Tibial artery (tissue), 4 donors: Measurements from ENCODE around the gene PLGRKT.

Experiments
- DNase-seq, 2 donors: peaks; one replicate each; pipeline ENCODE4 v3.0.0-alpha.2; 2019
- H3K27ac ChIP-seq, 2 donors: fragments of 200-600 bp; sonication (generic) in 1 of 2; 1 replicate in 1 of 2; 2 replicates in 1 of 2; pipeline ENCODE4 v1.5.1; 2018 to 2019; ENCODE audit warnings: mild to moderate bottlenecking in 1 of 2
- H3K27me3 ChIP-seq, 2 donors: fragments of 200-600 bp; sonication (generic) in 1 of 2; one replicate each; pipeline versions ENCODE4 v1.5.1 to v1.6.0; 2016 to 2019
- H3K36me3 ChIP-seq, 3 donors: fragments of 200-600 bp; sonication (generic) in 2 of 3; one replicate each; pipeline ENCODE4 v1.5.1; 2016 to 2019; ENCODE audit warnings: mild to moderate bottlenecking in 2 of 3
- H3K4me1 ChIP-seq, 4 donors: fragments of 200-600 bp; sonication (generic) in 2 of 4; 1 replicate in 3 of 4; 2 replicates in 1 of 4; pipeline ENCODE4 v1.5.1; 2016 to 2019
- H3K4me3 ChIP-seq, 2 donors: fragments of 200-600 bp; sonication (generic) in 1 of 2; 1 replicate in 1 of 2; 2 replicates in 1 of 2; pipeline ENCODE4 v1.5.1; 2018 to 2019; ENCODE audit warnings: mild to moderate bottlenecking in 2 of 2
- H3K9me3 ChIP-seq, 3 donors: fragments of 200-600 bp; sonication (generic) in 1 of 3; one replicate each; pipeline ENCODE4 v1.5.1; 2016 to 2019
- CTCF ChIP-seq, 2 experiments: fragments of 200-600 bp in 1 of 2; fragments of 450-650 bp in 1 of 2; IDR thresholded peaks; one replicate each; pipeline ENCODE4 v1.5.1; 2017 to 2019; ENCODE audit warnings: antibody characterized with exemption in 2 of 2, mild to moderate bottlenecking in 1 of 2, moderate library complexity in 1 of 2
- intact Hi-C: fragments of 100-400 bp; cut with DNase I; formaldehyde crosslinking; loops from one replicate; pipeline ENCODE4 v1.15.0; 2023; ENCODE audit warnings: low total_unique reads

PLGRKT gene

GRCh38 chr9:5437254-5438216 lies at the start of gene PLGRKT:
PLGRKT (minus strand) TSS chr9:5437925; CDS start chr9:5431977, 5,948 bp downstream.
- Histone ChIP-seq H3K4me1 (peaks cover 0 to 14% (median 8%) of the 10 kb centered on the region in 4 donors), H3K27me3 (no peaks in the 10 kb centered on the region), H3K27ac (peak within 1 kb of the TSS; percentile 77 to 88), H3K36me3 (peaks cover 0 to 15% (median 0%) of the 10 kb centered on the region in 3 donors), H3K4me3 (peak within 1 kb of the TSS; percentile 57 to 60), H3K9me3 (no peaks in the 10 kb centered on the region)
- intact Hi-C loops: loop anchor here (5.0 kb wide), 2 partner anchors 165 to 685 kb away; no protein-coding TSS in a partner anchor
- DNase-seq: peak; percentile 97
- TF ChIP-seq CTCF (IDR thresholded peaks at IDR 0.05): peak in 1 of 2 experiments; percentile 22

GRCh38 chr9:5486988-5487387 lies 49.3 kb upstream of the PLGRKT start:
- Histone ChIP-seq H3K9me3 (no peaks in the 10 kb centered on the region), H3K4me3 (no peak overlapping the region), H3K36me3 (no peaks in the 10 kb centered on the region), H3K27me3 (no peaks in the 10 kb centered on the region), H3K4me1 (no peaks in the 10 kb centered on the region), H3K27ac (no peak overlapping the region)
- no peak for TF ChIP-seq CTCF (IDR thresholded peaks at IDR 0.05)
- no peak for DNase-seq
- intact Hi-C loops: no loop called here

- intact Hi-C loops: no loop called here
- H3K36me3 ChIP-seq: no peaks in the 10 kb centered on the region
- H3K27me3 ChIP-seq: no peaks in the 10 kb centered on the region
- H3K9me3 ChIP-seq: no peaks in the 10 kb centered on the region
- H3K4me3 ChIP-seq: no peak overlapping the region
- H3K27ac ChIP-seq: no peak overlapping the region
- TF ChIP-seq CTCF (IDR thresholded peaks at IDR 0.05): no peak
- no peak for DNase-seq
- no peaks in the 10 kb centered on the region for H3K4me1 ChIP-seq
Observed at GRCh38 chr9:5485378-5486085, 47.8 kb upstream of the PLGRKT start.

- TF ChIP-seq CTCF (IDR thresholded peaks at IDR 0.05): no peak
- DNase-seq: no peak
- Histone ChIP-seq H3K4me1 (no peaks in the 10 kb centered on the region), H3K27ac (no peak overlapping the region), H3K4me3 (no peak overlapping the region), H3K27me3 (no peaks in the 10 kb centered on the region), H3K9me3 (no peaks in the 10 kb centered on the region), H3K36me3 (no peaks in the 10 kb centered on the region)
- intact Hi-C loops: no loop called here
Observed at GRCh38 chr9:5483306-5483705, 45.6 kb upstream of the PLGRKT start.

- Histone ChIP-seq H3K9me3 (peaks cover 0 to 6% (median 0%) of the 10 kb centered on the region in 3 donors), H3K4me1 (no peaks in the 10 kb centered on the region), H3K36me3 (no peaks in the 10 kb centered on the region), H3K4me3 (no peak overlapping the region), H3K27ac (no peak overlapping the region), H3K27me3 (no peaks in the 10 kb centered on the region)
- no peak for DNase-seq
- intact Hi-C loops: no loop called here
- TF ChIP-seq CTCF (IDR thresholded peaks at IDR 0.05): no peak
Observed at GRCh38 chr9:5482194-5482593, 44.5 kb upstream of the PLGRKT start.
